NCI-H1436 (cell line): ENCODE measurements around the gene TRIM2.

Experiments used
- DNase-seq: peaks from one replicate; lab custom pipeline; 2025; lab: John Stamatoyannopoulos, UW

The TRIM2 gene

GRCh38 chr4:153375303-153375702 lies 171.1 kb downstream of the TRIM2 start:
- DNase-seq, result no peak

GRCh38 chr4:153383131-153383530 lies 178.9 kb downstream of the TRIM2 start:
- no peak for DNase-seq

- DNase-seq, result no peak
Observed at GRCh38 chr4:153384160-153384559, 179.9 kb downstream of the TRIM2 start.

GRCh38 chr4:153385784-153386183 lies 181.5 kb downstream of the TRIM2 start:
- DNase-seq, result no peak

- no peak for DNase-seq
Observed at GRCh38 chr4:153387981-153388380, 183.7 kb downstream of the TRIM2 start.
